Astrocyte (in vitro differentiated cells and primary cell): Measurements from ENCODE around the gene SGCD.

ENCODE experiments used
- EZH2 ChIP-seq: IDR thresholded peaks from 2 replicates; pipeline ENCODE4 v1.6.1; 2012; ENCODE audit warnings: mild to moderate bottlenecking, low read length, inconsistent platforms; ENCODE audit not compliant: insufficient read depth
- TF ChIP-seq, protein P1 (sequence below): IDR thresholded peaks from 2 replicates; pipeline ENCODE4 v1.5.1; 2011; ENCODE audit warnings: low read depth, mild to moderate bottlenecking, inconsistent platforms, low read length, moderate library complexity; ENCODE audit not compliant: insufficient read depth

DNA sequence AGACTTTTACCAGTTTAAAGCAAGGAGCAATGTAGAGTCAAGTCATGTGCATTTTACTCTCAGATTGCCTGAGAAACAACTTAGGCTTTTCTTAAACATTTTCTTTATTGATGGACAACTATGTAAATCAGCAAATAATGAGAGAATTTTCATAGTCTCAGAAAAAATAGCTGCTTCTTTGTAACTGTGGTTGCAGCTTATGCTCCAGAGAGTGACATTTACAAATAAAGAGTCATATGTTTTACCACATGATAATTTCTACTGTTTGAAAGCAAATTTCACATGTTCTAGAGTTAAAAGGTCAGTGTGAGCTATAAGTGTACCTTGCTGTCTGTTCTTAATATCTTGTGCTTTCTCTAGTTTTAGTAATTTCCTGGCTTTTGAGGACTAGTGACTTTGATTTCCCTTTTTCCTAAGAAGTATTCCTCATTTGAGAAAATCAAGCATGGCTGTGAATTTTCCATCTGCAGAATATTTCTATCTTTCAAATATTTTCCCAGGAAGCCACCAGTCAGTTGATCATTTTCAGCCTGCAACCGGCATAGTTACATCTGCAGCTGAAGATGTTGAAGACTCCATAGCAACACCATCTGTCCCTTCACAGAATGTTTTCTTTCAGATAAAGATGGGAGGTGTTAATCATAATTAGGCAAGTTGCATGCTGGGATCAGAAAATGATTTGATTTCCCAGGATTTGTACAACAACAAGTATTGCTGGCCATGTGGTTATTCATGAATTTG is 229.9 kb downstream of the SGCD start:
- TF ChIP-seq, protein P1, sequence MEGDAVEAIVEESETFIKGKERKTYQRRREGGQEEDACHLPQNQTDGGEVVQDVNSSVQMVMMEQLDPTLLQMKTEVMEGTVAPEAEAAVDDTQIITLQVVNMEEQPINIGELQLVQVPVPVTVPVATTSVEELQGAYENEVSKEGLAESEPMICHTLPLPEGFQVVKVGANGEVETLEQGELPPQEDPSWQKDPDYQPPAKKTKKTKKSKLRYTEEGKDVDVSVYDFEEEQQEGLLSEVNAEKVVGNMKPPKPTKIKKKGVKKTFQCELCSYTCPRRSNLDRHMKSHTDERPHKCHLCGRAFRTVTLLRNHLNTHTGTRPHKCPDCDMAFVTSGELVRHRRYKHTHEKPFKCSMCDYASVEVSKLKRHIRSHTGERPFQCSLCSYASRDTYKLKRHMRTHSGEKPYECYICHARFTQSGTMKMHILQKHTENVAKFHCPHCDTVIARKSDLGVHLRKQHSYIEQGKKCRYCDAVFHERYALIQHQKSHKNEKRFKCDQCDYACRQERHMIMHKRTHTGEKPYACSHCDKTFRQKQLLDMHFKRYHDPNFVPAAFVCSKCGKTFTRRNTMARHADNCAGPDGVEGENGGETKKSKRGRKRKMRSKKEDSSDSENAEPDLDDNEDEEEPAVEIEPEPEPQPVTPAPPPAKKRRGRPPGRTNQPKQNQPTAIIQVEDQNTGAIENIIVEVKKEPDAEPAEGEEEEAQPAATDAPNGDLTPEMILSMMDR: no peak
- no peak for TF ChIP-seq EZH2
